HS-5 (cell line): ENCODE results near the gene DNAJC5.
"Not testable (repeated sequence)": the region's sequence is repeated elsewhere in the genome, so short reads cannot be mapped to it uniquely, and the experiment has no call there.

ENCODE experiments used
- DNase-seq: peaks from one replicate; pipeline ENCODE4 v3.0.0-alpha.2; 2012; ENCODE audit warnings: low read depth

Gene DNAJC5

DNA sequence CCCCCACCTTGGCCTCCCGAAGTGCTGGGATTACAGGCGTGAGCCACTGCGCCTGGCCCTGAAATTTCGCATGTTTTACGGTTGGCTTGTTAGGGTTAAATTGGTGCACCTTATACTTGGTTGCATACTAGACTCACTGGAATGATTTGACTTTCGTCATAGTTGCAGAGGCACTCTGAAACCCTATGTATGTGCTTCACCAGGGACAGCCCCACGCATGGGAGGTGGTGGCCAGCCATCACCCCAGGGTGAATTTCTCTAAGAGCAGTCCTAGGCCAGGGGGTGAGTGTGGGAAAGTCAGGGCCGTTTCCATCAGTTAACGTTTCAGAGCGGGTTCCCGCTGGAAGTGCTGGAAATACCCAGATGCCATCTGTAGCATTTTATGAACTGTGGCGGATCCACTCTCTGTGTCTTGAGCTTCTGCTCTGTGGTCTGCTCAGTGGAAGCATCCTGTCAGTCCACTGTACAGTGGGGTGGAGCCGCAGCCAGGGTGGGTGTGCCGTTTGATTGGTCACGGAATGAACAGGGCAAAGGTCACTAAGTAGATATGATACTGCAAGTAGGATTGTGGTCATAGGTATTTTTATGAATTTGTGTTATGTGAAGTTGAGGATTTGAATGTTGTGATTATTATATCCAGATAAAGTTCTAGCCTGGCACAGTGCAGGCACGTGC lies 13.2 kb downstream of the DNAJC5 start:
- no peak for DNase-seq

DNA sequence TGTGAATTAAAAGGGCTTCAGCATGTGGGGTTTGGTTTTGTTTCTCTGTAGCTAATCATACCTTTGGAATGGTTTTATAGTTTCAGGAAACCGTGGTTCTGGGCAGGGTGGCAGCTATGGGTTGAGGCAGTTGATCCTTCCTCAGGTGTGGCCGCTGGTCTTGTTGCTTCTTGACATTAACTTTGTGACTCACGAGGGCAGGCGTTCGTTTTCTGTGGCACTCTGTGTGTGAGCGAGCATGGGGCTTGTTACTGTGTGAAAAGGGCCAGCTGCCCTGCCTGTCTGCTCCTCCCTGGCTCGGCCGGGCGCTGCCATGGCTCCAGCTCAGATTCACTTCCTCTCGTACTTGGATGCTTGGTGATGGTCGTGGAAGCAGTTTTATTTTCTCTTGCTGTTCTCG lies 16.2 kb downstream of the DNAJC5 start:
- no peak for DNase-seq

DNA sequence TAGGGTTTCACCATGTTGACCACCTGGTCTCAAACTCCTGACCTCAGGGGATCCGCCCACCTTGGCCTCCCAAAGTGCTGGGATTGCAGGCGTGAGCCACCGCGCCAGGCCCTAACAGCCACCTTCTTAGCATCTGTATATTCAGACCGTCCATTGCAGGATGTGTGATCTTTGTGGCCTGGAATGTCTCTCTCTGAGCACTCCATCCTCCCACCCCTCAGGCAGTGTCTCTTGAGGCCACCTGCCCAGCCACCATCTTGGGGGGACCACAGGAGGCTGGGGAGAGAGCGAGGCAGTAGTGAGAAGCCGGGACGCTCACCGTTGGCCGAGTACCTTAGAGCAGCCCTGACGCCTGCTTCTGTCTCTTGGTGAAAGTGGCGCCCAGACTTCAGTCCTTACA lies 18.8 kb downstream of the DNAJC5 start:
- DNase-seq: no peak

DNA sequence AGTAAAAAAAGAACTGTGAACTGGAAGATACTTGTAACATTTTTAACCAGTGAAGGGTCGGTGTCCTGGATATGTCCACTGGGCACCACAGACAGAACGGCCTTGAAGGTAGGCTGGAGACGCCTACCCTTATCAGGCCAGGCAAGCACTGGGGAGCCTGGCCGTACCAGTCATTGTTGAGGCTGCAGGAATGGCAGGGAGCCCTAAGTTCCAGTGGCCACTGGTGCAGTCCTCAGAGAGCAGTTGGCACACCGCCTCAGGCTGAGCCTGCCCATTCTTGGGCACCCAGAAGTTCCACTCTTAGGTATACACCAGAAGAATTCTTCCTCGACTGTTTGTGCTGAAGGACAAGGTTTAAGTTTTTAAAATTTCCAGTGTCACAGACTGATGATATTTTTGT lies 20.5 kb downstream of the DNAJC5 start:
- no peak for DNase-seq

DNA sequence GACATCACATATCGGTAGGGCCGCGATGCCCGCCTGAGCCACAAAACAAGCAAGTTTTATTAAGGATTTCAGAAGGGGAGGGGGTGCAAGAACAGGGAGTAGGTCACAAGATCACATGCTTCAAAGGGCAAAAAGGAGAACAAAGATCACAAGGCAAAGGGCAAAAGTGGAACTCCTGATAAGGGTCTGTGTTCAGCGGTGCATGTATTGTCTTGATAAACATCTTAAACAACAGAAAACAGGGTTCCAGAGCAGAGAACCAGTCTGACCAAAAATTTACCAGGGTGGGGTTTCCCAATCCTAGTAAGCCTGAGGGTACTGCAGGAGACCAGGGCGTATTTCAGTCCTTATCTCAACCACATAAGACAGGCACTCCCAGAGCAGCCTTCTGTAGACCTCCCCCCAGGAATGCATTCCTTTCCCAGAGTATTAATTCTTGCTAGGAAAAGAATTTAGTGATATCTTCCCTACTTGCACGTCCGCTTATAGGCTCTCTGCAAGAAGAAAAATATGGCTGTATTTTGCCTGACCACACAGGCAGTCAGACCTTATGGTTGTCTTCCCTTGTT lies 21.5 kb downstream of the DNAJC5 start:
- DNase-seq: not testable (repeated sequence)

DNA sequence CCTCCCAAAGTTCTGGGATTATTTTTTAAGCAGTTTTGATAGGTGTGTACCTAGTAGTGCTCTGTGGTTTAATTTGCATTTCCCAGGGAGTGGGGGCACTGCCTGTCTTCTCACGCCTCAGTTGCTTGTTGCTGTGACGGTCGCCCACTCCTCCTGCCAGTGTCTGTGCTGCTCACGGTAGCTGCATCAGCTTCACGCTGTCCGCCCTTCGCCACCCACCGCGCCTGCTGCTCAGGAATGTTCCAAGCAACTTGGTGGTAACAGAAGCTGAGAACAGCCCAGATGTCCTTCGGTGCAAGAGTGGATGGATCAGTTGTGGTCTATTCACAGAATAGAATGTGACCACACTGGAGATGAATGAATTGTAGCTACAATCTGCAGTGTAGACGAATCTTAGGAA lies 22.9 kb downstream of the DNAJC5 start:
- no peak for DNase-seq

DNA sequence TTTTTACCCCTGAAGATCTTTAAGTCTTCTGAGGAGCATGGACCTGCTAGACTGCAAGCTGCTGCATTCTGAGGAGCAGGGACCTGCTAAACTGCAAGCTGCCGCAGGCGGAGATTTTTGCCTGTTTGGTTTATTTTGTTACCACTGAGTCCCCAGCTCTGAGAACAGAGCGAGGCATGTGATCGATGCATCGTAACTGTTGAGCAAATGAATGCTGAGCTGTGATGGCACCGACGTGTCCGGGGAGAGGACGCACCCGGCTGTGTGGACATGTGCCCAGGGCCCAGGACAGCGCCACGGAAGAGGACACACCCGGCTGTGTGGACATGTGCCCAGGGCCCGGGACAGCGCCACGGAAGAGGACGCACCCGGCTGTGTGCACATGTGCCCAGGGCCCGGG lies 24.2 kb downstream of the DNAJC5 start:
- DNase-seq: no peak

DNA sequence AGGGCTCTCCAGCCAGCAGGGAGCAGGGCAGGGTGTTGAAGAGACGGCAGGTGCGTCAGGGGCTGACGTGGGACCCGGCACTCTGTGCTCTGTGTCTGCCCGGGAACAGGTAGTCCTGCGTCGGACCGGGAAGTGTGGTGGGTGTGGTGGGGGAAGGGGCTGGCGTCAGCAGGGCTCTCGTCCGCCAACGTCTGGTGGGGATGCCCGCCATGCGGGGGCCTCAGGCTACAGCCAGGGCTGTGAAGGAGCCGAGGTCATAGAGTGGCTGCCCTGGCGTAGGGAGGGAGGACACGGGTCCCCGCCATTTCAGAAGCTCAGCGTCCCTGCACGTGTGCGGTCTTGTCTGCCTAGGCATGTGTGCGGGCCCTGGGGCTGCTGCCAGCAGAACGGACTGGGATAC lies 25.3 kb downstream of the DNAJC5 start:
- DNase-seq: no peak

DNA sequence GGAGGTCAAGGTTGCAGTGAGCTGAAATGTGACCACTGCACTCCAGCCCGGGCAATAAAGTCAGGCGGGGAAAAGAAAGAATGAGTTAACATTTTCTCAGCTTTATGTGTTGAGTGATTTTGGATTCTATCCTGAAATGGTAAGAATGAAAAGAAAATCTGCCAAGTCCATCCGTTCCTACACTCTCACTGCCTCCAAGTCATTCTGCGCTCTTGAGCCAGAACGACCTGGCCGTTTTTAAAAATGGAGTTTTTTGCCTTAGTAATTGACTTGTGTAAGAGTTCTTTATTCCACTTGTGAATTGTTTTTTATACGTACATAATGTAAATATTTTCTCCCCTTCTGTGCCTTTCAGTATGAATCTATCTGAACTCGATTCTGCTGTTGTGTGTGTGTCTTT lies 28.7 kb downstream of the DNAJC5 start:
- no peak for DNase-seq

DNA sequence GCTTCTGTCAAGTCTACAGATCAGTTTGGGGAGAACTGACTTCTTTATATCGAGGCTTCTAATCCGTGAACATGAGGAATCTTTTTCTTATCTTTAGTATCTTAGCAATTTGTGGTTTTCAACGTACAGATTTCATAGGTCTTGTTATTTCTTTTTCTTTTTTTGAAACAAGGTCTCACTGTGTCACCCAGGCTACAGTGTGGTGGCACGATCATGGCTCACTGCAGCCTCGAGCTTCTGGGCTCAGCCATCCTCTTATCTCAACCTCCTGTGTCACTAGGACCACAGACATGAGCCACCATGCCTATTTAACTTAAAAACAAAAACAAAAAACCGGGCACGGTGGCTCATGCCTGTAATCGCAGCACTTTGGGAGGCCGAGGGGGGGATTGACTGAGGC lies 29.3 kb downstream of the DNAJC5 start:
- DNase-seq: no peak

DNA sequence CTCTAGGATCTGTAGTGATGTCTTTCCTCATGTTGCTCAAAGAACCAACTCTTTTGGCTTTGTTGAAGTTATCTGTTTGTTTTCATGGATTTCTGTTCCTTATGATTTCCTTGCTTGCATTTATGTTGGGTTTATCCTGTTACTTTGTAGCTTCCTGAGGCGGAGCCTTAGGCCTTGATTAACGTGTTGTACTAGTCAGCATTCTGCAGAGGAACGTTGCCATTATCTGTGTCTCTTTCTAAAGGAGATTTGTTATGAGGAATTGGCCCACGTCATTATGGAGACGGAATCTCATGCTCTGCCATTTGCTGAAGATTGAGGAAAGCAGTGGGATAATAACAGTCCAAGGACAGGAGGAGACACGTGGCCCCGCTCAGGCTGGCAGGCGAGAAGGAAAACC lies 31.4 kb downstream of the DNAJC5 start:
- DNase-seq: no peak

DNA sequence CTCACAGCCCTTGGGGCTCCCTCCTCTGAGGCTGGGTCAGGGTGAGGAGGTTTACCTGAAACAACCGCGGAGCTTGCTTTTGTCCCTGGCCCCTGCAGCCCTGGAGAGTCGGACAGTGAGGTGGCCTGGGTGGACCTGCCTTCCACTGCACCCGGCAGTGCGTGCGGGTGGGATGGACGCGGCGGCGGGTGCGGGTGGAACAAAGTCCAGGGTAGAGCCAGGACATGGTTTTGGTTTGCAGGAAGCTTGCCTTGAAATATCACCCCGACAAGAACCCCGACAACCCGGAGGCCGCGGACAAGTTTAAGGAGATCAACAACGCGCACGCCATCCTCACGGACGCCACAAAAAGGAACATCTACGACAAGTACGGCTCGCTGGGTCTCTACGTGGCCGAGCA lies 34.1 kb downstream of the DNAJC5 start:
- no peak for DNase-seq

DNA sequence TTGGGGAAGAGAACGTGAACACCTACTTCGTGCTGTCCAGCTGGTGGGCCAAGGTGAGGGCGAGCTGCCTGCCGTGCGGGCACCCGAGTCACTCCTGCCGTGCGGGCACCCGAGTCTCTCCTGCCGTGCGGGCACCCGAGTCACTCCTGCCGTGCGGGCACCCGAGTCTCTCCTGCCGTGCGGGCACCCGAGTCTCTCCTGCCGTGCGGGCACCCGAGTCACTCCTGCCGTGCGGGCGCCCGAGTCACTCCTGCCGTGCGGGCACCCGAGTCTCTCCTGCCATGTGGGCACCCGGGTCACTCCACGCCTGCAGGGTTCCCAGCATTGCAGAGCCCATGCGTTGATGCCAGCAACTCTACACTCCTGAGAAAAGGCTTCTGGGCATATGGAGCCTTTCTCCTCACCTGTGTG lies 34.6 kb downstream of the DNAJC5 start:
- not testable (repeated sequence) for DNase-seq

DNA sequence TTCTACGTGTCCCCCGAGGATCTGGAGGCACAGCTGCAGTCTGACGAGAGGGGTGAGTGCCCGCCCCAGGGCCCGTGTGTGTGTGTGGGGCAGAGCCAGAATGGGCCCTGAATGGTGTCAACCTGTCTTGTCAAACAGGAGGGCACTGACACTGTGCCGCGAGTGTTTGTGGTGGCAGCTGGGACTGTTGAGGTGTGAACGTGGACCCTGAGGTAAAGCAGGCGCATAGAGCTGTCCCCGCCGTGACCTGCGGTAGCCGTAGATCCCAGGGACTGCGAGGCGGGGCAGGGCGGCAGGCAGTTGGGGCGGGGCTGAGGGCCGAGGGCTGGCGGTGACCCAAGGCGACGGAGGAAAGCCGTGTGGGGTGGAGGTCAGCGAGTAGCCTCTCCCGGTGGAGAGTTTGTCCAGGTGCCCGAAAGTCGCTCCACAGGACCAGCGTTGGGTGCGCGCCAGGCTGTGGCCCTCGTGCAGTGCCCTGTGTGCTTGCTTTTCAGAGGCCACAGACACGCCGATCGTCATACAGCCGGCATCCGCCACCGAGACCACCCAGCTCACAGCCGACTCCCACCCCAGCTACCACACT lies 36.1 kb downstream of the DNAJC5 start:
- no peak for DNase-seq

DNA sequence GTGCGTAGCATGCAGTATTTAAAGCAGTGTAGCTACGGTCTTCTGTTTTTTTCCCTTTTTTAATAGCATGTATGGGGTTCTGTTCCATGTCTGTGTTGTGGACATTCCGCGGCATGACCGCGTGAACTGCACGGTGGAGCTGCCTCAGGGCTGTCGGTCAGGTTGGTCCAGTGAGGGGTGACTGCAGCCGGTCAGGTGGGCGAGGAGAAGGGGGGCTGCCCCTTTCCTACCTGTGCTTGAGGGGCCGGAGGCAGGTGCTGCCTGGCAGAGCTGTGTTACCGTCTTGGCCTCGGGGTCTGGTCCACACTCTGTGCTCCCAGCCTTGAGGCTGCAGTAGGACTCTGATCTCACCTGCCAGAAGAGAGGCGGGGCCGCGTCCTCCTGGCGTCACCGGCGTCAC lies 36.8 kb downstream of the DNAJC5 start:
- DNase-seq: no peak

DNA sequence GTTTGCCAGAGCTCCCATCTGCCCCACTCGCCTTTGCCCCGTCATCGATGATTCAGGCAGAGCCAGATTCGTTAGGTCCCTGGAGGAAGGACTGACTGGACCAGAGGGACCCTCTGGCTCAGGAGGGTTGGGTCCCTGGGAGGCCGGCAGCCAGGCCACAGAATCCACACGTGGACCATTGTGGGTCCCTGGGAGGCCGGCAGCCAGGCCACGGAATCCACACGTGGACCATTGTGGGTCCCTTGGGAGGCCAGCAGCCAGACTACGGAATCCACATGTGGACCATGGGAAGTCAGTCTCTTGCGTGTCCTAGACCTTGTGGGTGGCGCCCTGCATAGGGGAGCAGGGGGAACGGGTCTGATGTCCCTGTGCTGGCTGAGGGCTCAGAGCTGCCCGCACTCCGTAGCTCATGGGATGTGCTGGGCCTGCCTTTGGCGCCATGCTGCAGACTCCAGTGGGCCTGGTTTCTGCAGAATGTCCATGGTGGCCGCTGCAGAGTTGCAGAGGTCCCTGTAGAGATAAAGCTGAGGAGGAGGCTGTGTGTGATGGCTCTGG lies 37.8 kb downstream of the DNAJC5 start:
- no peak for DNase-seq

DNA sequence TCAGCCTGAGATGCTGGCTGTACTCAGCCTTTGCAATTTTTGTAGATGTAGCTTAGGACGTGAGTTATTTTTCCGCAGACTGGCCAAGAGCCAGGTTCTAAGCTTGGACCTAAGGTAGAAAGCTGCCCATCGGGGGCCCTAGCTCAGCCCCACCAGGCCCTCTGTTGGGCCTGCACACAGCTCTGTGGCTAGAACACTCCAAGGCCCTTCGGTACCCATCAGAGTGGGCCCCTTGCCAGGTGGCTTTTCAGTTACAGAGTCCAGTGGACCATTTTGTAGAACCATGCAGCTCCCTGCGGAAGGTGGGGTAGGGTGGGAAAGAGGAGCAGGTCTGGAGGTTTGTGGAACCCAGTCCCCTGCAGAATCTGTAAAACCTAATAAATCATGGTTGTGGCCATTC lies 38.7 kb downstream of the DNAJC5 start:
- DNase-seq: no peak

DNA sequence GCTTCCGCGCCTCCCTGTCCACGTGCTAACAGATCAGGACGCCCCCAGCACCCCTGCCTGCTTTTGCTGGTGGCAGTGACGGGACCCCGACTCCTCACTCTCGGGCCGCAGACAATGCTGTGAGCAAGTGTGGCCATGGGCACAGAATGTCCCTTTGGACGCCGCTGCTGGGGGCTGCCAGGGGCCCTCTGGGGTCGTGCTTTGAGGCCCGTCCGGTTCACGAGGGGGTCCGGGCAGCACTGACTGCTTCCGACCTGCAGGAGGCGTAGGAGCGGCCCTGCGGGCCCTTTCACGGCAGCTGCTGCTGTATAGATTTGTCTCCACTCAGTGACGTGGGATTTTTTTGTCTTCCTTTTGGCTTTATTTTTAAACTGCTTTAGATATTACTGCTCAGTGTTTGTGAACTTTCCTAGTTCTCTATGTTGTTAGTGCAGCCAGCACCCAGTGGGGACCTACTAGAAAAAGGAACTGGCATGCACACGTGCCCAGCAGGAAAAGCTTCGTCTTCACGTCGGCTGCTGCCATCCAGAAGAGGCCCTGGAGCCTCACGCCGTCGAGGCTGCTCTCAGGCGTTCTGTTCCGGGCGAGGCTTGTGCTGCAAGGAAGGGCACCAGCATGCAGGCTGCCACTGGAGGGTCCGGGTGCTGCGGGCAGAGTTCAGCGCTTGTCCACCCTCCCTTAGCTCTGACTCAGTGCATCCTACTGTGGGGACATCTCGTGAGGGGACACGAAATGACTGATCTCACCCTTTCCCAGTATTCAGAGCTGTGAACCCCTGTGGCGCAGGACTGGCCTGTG lies 39.5 kb downstream of the DNAJC5 start:
- no peak for DNase-seq

DNA sequence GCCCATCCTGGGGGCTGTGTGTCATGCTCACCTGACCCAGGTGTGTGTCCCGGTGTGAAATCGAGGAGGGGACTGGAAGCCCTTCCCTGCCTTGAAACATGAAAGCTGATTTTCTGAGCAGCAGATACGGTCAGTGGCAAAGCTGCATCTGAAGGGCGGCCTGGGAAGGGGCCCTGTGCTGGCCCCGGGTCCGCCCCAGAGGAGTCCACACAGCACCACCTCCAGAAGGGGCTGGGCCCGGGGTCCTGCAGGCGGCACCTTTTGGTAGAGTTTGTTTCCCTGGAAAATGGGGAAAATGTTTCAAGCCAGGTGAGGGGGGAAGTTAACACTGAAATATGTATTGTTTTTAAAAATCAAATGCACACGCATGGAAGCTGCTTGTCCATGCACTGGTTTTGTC lies 40.5 kb downstream of the DNAJC5 start:
- DNase-seq: no peak

DNA sequence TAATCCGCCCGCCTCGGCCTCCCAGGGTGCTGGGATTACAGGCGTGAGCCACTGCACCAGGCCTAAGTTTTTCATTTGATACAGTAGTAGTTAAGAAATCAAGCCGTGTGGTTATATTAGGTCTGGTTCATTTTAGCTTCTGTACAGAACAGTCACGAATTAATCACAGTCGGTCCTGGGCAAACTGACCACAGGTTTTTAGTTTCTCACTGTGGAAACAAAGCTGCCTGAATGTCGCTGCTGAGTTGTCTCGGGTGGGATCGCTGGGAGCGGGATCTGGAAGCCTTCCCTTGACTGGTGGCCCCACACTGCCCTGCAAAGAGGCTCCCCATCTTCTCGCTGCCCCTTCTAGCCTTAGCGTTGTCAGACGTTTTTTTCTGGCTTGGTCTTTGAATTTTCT lies 42.7 kb downstream of the DNAJC5 start:
- DNase-seq: no peak

DNA sequence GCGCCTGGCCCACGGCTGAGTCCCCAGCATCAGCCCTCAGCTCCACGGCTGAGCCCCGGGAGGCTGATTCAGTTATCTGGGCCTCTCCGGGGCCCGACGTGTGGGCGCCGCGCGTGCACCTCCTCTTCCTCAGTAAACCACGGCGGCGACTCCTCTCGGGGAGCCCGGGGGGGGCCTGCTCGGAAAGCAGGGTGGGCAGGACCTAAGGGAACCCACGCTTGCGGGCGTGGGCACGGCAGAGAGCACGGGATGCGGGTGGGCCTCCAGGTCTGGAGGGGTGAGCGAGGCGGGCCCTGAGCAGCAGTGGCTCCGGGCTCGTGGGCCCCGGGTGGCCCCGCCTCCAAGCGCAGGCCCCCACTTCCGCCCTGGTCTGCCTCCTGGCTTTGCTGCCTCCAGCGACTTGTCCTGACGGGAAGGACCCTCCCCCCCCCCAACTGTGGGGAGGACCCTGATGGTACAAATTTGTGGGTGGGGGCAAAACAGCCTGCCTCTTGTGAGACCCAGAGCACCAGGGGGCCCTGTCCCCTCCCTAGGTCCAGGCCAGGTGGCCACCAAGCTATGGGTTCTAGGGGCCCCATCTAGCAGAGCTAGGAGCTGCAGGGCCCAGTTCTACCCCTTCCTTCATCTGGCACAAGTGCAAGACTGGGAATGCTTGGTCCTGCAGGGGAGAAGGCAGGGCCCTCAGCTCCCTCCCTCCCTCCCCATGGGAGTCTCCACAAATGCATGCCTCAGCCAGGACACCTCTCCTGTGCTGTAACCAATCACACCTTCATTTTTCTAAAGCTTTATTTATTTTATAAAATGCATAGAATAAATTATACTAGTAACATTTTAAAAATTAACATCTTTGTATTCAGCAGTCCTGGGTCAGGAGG lies 44.4 kb downstream of the DNAJC5 start:
- DNase-seq: no peak

DNA sequence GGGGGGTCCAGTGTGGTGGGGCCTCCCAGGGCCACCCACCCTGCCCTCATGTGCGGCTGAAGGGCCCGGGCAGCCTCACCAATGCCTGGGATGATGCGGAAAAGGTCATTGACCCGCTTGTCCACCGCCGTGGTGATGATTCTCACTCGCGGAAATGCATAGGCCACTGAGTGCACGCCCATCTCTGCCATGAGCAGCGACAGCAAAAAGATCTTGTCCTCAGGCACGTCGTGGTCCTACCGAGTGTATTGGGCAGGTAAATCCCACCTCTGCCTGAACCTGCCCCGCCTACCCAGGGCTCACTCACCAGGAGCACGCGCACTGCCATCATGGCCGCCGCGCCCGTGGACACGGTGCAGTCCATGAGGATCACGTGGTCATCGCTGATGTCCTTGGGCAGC lies 45.1 kb downstream of the DNAJC5 start:
- DNase-seq: no peak
